ENCODE results near the gene NME7.
"Not testable (repeated sequence)": the region's sequence is repeated elsewhere in the genome, so short reads cannot be mapped to it uniquely, and the experiment has no call there.

NME7 gene

DNA sequence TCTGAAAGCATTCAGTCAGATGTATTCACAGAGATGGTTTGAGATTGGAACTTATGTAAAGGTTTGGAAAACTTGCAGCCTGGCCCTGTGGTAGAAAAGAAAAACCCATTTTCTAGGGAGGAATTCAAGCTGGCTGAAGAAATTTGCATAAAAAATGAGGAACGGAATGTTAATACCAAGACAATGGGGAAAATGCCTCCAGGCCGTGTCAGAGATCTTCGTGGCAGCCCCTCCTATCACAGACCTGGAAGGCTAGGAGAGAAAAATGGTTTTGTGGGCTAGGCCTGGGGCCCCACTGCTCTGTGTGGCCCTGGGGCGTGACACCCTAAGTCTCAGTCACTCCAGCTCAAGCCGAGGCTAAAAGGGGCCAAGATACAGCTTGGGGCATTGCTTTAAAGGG, 26.7 kb downstream of the NME7 start:
- DNase-seq, result no peak

DNA sequence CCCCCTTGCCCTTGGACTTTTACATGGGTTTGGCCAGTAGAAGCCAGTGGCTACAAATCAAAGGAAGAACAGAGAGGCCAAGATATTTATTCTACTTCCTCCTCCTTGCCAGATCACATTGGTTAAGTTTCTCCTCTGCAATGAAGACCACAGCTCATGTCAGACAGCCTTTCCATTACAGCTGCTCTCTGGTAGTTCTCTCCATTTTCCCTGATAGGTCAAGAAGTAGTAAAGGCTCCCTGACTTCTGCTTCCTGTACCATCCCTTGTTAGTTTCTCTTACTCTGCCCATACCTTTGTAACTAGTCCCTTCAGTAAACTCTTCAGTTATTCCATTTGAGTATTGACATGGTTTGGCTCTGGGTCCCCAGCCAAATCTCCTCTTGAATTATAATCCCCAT, 27.8 kb downstream of the NME7 start:
- DNase-seq, result no peak

DNA sequence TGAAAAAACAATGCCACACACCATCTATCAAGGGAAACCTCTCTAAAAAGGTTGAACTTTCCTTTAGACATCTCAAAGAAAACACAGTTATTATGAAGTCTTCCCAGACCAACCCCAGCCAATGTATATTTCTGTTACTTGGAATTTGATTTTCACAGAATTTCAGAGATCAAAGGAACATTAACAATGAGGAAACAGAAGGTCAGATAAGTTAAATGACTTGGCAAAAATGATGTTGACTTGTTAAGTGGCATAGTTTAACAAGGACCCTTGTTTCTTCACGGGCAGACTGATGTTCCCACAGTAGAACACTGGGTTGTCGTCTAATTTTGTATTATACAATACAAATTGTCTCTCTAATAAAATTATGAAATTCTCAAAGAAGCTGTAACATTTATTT, 29.0 kb downstream of the NME7 start:
- DNase-seq, result no peak

DNA sequence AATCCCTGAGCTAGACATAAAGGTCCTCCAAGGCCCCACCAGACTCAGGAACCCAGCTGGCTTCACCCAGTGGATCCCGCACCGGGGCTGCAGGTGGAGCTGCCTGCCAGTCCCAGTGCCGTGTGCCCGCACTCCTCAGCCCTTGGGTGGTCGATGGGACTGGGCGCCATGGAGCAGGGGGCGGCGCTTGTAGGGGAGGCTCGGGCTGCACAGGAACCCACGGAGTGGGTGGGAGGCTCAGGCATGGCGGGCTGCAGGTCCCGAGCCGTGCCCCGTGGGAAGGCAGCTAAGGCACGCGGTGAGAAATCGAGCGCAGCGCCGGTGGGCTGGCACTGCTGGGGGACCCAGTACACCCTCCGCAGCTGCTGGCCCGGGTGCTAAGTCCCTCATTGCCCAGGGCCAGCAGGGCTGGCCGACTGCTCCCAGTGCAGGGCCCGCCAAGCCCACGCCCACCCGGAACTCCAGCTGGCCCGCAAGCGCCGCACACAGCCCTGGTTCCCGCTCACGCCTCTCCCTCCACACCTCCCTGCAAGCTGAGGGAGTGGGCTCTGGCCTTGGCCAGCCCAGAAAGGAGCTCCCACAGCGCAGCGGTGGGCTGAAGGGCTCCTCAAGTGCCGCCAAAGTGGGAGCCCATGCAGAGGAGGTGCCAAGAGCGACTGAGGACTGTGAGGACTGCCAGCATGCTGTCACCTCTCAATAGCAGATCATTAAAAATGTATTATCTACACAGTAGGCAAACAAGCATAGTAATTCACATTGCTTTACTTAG, 30.5 kb downstream of the NME7 start:
- DNase-seq, result peak; percentile 13

DNA sequence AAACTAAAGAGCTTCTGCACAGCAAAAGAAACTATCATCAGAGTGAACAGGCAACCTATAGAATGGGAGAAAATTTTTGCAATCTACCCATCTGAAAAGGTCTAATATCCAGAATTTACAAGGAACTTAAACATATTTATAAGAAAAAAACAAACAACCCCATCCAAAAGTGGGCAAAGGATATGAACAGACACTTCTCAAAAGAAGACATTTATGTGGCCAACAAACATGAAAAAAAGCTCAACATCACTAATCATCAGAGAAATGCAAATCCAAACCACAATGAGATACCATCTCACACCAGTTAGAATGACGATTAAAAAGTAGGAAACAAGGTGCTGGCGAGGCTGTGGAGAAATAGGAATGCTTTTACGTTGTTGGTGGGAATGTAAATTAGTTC, 32.9 kb downstream of the NME7 start:
- not testable (repeated sequence) for DNase-seq

DNA sequence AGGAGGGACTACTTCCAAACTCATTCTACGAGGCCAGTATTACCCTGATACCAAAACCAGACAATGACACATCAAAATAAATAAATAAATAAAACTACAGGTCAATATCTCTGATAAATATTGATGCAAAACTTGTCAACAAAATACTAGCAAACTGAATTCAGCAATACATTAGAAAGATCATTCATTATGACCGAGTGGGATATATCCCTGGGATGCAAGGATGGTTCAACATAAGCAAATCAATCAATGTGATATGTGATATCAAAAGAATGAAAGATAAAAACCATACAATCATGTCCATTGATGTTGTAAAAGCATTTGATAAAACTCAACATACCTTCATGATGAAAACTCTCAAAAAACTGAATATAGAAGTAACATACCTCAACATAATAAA, 36.7 kb downstream of the NME7 start:
- no peak for DNase-seq

DNA sequence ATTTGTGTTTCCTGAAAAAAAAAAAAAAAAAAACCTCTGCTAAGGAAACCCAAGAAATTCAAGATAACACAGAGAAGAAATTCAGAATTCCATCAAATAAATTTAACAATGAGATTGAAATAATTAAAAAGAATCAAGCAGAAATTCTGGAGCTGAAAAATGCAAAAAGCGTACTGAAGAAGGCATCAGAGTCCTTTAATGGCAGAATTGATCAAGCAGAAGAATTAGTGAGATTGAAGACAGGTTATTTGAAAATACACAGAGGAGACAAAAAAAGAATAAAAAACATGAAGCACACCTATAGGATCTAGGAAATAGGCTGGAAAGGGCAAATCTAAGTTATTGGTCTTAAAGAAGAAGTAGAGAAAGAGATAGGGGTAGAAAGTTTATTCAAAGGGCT, 38.2 kb downstream of the NME7 start:
- no peak for DNase-seq

DNA sequence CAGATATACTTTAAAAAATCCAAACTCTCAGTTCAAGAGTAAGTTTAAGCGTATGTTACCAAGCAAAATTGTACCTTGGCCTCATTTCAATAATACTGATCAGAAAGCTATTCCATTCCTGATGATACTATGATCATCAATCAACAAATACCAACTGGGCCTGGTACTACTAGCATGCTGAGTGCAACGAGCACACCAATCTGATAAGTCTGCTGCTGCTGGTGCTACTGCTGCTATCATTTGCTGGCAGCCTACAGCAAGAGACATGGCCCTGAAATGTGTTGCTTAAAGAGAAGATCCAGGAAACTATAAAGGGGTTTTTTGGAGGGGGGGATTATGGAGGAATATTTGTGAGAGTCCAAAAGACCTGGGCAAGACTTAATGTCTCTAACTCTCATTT, 39.7 kb downstream of the NME7 start:
- DNase-seq, result no peak

DNA sequence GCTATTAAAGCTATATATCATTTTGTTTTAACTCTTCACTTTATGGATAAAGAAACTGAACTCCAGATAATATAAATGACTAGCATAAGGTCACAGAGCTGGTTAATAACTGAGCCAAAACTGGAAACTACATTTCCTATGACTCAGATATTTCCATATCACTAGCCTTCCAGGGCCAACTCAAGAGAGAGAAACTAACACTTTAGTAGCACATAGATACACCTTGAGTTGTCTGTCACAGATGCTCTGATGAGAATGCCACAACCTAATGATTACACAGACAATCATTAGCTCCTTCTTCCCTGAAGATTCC, 40.7 kb downstream of the NME7 start:
- DNase-seq, result no peak

DNA sequence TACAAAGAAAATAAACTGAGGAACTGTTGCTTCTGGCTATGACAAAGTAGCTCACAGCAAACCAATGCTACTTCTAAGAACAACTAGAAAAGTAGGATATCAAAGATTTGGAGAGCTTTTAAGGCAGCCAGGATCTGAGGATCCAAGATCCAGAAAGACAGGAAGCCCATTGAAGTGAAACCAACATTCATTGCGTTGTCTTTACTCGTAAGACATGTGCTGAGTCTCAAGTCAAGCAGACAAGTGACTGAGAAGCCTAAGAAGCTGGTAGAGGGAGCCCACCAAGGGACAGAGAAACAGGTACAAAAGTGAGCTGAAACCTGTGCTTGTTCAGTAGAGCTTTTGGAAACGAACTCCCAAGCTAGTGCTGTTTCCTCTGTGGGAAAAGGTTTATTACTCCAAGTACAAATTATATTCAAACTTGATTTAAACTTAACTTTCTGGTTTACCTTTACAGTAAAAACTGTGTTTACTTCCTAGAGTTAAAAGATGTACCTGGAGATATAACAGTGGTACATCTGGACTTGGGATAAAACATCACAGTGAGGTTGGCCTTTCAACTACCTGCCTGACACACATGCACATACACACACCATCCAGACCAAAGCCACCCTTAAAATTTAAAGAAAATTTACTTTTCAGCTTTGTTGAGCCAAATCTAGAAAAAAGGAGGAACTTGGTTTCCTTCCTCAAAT, 41.2 kb downstream of the NME7 start:
- no peak for DNase-seq

DNA sequence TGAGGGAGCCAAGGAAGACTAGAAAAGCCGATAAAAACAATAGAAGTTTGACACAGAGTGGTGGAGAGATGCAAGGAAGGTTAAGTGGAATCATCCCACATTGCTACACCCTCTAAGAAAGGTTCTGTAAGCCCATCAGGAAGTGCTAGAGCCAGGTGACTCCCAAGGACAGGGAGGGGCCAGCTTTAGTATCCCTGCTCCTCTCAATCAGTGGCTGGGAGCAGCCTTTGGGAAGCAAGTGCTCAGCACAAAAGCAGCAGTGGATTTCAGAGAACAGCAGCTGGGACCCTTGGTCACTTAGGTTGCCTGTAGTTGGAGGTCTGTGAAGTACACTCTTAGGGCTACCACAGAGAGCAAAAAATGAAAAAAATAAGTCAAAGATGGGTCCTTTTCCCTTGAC, 42.5 kb downstream of the NME7 start:
- no peak for DNase-seq

DNA sequence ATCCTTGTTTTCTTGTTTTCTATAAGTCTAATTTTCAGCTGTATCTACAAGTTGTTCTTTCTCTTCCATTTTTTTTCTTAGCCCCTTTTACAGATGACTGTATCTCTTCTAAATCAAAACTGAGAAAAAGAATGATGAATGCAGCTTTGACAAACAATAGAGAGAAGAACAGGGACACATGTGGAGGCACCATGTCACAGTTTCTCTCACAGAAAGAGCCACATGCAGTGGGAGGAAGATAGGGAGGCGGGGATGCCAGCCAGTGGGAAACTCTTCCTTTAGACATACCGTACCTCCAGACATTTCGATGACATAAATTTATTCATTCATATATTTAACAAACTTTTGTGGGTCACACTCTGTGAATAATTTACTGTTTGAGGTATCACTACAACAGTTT, 45.5 kb downstream of the NME7 start:
- DNase-seq, result no peak

DNA sequence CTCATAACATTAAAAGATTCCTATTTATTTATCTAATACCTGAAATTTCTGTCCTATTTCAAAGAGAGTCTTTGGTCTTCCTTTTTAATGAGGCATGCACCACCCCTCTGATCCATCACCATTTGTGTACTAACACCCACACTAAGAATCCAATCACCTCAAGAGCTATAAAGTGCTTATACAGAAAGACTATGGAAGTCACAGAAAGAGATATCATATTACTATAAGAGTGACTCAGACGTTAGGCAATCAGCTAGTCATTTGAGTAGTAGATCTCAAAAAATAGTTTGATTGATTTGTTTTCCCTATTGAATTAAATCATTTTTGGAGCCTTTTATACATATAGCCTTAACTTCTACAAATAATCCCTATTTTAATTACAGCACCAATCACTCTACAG, 46.1 kb downstream of the NME7 start:
- no peak for DNase-seq

DNA sequence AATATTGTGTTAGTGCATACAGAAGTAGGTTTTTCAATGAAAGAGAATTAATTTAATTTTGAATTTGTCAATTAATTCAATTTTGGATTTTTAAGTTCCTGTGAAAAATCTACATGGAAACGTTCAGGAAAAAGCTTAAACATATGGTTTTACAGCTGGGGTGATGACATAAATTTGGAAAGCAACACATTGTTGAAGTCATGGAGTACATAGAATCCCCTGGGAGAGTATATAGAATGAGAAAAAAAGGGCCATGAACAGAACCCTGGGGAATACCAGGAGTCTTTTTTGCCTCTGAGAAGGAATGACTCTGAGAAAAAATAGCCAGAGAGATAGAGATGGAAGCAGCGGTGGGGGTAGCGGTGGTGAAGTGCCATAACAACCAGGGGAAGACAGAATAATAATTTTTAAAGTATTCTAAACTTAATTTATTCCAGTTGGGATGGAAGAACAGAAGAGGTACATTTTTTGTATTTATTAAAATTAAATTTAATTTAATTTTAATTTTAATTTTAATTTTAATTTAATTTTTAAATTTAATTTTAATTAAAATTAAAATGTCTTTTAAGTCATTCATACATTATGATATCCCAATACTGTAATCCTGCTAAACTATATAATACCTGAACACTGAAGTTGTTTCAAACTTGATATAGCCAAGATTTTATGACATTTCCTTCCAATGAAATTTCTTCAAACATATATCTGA, 48.9 kb downstream of the NME7 start:
- no peak for DNase-seq

DNA sequence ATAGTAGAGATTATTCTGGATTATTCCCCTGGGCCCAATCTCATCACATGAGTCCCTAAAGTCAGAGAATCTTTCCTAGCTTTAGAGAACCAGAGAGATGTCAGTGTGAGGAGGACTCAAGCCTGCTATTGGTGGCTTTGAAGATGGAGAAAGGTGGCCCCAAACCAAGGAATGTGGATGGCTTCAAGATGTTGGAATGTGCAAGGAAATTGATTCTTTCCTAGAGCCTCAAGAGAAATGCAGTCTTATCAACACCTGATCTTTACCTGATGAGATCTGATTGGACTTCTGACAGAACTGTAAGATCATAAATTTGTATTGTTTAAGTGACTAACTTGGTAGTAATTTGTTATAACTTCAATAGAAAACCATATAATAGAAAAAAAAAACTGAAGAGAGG, 51.0 kb downstream of the NME7 start:
- DNase-seq, result no peak

DNA sequence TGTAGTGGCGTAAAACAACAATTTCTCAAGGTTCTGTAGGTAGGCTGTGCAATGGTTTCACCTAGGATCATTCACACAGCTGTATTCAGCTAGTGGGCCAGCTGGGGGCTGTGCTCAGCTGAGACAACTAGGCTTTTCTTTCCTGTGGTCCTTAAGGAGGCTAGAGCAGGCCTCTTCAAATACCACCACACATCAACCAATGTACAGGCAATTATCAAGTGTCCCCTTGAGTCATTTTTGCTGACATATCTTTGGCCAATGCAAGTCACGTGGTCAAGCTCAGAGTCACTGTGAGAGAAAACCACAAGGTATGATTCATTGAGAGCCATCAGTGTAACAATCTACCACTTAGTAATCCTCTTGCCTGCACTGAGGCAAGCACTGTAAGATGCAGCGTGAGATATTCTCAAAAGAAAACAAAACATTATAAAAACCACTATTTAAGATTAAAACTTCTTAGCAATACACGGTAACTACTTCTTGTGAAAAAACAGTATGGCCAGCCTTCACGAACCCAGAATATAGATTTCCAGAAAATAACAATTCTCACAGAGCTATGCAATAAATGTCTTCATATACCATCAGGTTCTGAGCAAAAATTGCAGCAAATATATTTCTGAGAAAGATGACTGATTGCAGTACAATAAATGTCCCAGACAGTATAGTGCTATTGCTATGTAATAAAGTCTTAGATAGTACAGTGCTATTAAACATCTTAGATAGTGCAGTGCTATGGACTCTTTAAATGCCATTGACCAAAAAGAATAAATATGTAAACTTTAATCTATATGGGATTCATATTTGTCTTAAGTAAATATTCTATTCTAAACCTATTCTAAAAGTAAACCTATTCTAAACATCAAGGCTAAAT, 55.3 kb downstream of the NME7 start:
- no peak for DNase-seq

DNA sequence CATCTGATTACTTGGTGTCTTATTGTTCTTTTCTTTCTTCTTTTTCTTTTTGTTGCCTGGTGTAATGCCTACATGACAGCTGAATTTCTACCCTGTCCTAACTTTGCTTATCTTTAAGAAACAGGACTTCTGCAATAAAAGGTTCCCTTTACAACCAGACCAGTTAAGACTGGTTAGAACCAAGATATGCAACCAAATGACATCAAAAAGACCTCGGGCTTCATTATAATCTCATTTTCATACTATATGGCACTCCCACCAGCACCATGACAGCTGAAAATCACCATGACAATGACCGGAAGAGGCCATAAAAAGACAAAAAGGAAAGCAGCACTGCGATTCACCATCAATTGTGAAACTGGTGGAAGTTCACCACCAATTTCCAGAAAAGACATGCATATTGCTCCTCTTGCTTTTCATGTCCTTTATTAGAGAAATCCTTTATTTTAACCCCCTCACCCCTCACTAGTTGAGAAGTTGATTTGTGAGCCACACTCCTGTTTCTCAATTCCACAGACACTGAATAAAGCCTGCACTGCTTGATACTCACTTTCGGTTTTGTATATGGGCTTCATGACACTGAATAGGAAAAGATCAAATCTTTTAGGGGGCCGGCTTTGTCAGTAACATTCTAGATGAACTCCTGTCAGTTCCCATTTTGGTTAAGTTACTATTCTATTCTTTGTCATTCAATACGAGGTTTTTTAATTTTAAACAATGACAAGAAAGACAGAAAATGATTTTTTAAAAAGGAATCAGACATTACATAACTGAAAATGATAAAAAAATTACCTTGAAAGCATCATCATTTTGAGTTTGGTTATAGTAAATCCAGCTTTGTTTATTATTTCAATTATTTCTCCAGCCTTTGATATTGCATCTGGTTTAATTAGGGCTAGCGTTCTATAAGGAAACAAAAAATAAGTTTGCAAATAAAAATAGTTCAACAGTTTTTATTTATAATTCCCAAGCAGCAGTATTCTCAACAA, 58.1 kb downstream of the NME7 start:
- DNase-seq, result no peak

DNA sequence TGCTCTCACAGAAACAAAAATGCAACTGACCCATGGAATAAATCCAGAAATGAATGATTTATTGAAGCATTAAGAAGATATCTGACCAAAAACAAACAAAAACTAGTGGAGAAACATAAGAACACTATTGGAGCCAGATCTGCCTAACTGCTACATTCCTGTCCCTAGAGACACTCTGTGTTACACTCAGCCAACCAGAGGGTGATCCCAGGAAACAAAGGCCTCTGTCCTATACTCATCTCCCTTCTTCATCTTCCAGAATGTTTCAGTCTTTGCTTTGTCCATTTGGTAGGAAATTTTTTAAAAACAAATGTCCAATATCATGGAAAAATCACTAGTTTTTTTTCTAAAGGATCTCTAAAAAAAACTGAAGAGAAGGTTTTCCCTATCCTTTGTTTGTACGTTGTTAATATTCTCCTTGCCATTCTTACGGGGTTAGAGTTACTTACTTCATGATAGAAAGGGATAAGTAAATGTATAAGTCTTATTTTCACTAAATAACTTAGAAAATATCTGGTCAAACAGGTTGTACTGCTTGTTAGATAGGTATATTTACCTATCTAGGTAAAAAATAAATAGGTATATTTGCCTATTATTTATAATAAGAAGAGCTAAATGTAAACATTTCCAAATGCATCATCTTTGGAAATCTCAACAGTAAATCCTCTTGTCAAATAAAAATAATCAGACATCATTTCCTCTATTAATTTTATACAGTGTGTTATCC, 59.1 kb downstream of the NME7 start:
- DNase-seq, result no peak

DNA sequence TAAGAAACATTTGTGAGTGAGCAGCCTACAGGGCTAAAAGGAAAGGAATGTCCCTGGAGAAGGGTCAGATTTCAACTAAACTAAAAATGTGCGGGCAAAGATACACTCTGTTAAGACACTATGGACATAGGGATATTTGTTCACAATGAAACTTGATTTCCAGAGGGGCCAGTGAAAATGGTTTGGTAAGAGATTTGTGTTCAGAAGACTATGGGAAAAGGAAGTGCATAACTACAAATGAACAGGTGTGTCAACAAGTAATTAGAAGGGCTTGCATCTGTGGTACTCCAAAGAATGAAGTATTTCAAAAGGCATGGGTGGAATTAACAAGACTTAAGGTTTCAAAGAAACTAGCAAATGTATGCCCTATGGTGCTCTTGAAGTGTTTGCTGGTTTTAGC, 60.4 kb downstream of the NME7 start:
- peak; percentile 67 for DNase-seq

DNA sequence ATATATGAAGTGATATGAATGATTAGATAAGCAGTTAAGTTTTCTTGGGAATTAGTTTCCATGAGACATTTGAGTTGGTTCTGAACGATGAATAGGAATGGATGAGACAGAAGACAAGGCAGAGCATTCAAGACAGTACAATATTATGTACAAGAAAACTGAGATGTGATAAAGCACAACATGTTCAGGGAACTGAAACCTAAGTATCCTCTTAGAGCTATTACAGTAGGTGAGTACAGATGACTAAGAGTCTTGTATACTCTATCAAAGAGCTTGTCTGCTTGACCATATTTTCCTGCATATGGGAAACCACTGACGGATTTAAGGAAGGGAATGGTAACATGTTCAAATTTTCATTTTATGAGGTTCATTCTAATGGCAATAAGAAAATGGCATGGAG, 61.6 kb downstream of the NME7 start:
- no peak for DNase-seq

DNA sequence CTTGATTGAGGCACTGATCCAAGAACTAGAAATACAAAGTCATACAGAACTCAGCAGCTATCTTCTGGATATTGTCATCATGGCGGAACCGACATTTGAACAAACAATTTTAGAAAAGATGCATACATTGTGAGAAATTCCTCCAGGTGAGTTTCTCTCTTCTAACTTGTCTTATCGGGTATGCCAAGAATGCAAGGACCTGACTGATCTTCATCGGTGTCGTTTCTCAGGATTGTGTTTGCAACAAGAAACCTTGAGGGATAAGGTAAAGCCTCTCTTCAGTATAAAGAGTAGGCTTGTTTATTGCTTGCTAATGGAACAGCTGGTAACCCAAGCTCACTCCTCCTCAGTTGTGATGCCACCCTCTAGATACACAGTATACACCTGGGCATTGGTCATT, 62.2 kb downstream of the NME7 start:
- no peak for DNase-seq
